ENCODE results near the gene SSC4D. TPM values are rescaled to one million over a fixed set of nuclear protein-coding genes. Genes with fewer than 3 reads are reported as not detected.
"Not testable (repeated sequence)": the region's sequence is repeated elsewhere in the genome, so short reads cannot be mapped to it uniquely, and the experiment has no call there.

Gene SSC4D
- polyA plus RNA-seq (ENCODE audit: insufficient read length in 4 of 4) = 1 to 10 TPM; 3.9 to 6.9 (median 4.4) TPM

GRCh38 chr7:76409537-76409936, at the start of gene SSC4D:
Gene SSC4D (minus strand): TSS chr7:76409697. CDS start chr7:76404439, 5,258 bp downstream.
- DNase-seq (ENCODE audit: low read depth in 4 of 4, low spot score in 2 of 4) = no peak

DNA sequence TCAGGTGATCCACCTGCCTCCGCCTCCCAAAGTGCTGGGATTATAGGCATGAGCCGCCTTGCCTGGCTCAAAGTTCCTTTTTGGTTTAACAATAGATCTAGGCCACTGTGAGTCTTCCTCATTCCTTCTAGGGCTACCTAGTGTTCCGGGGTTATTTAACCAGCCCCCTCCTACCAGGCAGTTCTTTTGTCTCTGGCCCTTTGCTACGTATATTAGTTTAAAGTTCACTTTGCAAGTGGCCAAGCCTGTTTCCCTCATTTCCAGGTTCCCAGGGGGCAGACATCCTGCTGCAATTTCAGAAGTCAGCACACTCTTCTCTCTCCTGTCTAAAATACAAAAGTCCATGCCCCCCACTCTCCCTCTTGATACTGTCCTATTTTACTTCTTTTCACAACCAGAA, 49.0 kb upstream of the SSC4D start:
- not testable (repeated sequence) for DNase-seq (ENCODE audit: low read depth in 4 of 4, low spot score in 2 of 4)

GRCh38 chr7:76457017-76457416, 47.5 kb upstream of the SSC4D start:
- not testable (repeated sequence) for DNase-seq (ENCODE audit: low read depth in 4 of 4, low spot score in 2 of 4)

- DNase-seq (ENCODE audit: low read depth in 4 of 4, low spot score in 2 of 4) = not testable (repeated sequence)
Measured at GRCh38 chr7:76445577-76446008, 36.1 kb upstream of the SSC4D start.

DNA sequence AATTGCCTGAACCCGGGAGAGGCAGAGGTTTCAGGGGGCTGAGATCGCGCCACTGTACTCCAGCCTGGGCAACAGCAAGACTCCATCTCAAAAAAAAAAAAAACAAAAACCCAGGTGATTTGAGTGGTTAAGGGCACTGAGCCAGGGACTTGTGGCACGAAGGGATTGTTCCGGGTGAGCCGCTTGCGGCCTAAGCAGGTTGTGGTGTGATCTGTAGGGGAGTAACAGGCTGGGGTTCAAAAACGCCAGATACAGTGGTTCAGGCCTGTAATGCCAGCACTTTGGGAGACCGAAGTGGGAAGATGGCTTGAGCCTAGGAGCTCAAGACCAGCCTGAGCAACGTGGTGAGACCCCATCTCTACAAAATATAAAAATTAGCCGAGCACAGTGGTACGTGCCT, 34.3 kb upstream of the SSC4D start:
- not testable (repeated sequence) for DNase-seq (ENCODE audit: low read depth in 4 of 4, low spot score in 2 of 4)

DNA sequence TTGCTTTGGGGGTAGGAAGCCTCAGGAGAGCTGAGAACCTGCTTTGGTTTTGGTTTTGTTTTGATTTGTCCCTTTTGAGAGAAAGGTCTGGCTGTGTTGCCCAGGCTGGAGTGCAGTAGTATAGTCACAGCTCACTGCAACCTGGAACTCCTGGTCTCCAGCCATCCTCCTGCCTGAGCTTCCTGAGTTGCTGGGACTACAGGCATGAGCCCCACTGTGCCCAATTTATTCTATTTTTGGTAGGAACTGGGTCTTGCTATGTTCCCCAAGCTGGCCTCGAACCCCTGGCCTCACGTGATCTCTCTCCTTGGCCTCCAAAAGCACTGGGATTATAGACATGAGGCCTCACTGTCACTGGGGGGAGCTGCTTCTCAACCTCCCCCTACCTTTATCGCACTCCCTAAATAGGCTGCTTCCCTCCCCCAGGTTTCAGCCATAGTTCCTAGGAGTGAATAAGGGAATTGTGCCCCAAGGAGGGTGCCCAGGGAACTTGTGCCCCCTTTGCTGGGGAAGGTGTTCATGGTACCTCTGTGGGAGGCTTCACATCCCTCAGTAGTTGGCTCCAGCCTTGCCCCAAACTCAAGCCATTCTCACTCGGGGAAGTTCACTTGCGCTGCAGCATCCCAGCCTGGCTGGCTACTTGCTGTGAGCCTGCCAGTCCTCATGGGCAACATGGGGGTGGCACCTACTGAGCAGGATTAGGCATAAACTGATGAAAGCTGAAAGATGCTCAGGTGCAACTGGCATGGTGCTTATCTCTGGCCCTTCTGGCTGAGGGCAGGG, 33.4 kb upstream of the SSC4D start:
- DNase-seq (ENCODE audit: low read depth in 4 of 4, low spot score in 2 of 4) = not testable (repeated sequence)

GRCh38 chr7:76441792-76442191, 32.3 kb upstream of the SSC4D start:
- not testable (repeated sequence) for DNase-seq (ENCODE audit: low read depth in 4 of 4, low spot score in 2 of 4)

DNA sequence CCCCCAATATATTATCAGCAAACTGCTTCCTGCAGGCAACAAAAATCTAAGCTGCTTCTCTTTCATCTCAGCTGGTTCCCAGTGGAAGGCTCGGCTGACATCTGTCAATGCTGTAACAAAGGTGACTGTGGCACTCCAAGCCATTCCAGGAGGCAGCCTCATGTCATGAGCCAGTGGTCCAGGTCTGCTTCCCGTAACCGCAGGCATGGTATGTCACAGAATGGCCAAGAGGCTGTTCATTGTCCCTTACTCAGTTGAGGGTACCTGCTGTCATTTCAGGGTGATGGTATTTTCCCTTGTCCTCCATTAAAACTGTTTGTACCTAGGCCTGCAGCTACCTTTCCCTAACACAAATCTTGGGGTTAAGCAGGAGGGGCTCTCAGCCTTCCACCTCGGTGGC, 30.9 kb upstream of the SSC4D start:
- not testable (repeated sequence) for DNase-seq (ENCODE audit: low read depth in 4 of 4, low spot score in 2 of 4)

- DNase-seq (ENCODE audit: low read depth in 4 of 4, low spot score in 2 of 4) = not testable (repeated sequence)
Measured at GRCh38 chr7:76439120-76439888, 29.8 kb upstream of the SSC4D start.

- DNase-seq (ENCODE audit: low read depth in 4 of 4, low spot score in 2 of 4) = peak in 1 of 4 donors; percentile 56
Measured at GRCh38 chr7:76437873-76438272, 28.4 kb upstream of the SSC4D start.

DNA sequence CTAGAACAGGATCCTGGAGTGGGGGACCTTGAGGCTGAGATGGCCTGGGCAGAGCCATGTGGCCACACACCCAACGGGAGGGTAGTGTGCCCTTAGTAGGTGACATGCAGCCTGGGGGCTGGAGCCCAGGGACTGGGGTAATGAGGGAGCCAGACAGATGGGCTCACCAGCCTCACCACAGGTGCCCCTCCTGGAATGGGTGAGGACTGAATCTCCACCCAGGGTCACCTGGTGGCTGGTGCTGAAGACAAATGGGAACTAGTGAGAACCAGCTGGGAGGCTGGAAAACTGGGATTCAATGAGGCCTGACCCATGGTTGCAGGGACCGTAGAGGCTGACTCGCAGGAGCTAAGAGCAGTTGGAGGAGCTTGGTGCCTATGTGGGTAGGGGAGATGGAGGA, 21.3 kb upstream of the SSC4D start:
- no peak for DNase-seq (ENCODE audit: low read depth in 4 of 4, low spot score in 2 of 4)

DNA sequence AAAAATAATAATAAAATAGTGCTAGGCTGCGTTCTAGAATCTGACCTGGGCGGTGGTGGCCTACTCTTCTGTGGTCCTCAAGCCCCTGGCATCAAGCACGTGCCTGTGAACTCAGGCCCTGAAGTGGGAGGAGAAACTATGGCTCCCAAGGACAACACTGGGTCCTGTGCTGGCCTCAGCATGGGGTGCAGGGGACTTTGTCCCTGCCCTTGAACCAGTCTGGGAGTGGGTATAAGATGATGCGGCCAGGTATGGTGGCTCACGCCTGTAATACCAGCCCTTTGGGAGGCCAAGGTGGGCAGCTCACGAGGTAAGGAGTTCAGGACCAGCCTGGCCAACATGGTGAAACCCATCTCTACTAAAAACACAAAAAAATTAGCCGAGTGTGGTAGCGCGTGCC, 20.7 kb upstream of the SSC4D start:
- DNase-seq (ENCODE audit: low read depth in 4 of 4, low spot score in 2 of 4) = no peak

GRCh38 chr7:76428868-76429805, 19.6 kb upstream of the SSC4D start:
- DNase-seq (ENCODE audit: low read depth in 4 of 4, low spot score in 2 of 4) = no peak

DNA sequence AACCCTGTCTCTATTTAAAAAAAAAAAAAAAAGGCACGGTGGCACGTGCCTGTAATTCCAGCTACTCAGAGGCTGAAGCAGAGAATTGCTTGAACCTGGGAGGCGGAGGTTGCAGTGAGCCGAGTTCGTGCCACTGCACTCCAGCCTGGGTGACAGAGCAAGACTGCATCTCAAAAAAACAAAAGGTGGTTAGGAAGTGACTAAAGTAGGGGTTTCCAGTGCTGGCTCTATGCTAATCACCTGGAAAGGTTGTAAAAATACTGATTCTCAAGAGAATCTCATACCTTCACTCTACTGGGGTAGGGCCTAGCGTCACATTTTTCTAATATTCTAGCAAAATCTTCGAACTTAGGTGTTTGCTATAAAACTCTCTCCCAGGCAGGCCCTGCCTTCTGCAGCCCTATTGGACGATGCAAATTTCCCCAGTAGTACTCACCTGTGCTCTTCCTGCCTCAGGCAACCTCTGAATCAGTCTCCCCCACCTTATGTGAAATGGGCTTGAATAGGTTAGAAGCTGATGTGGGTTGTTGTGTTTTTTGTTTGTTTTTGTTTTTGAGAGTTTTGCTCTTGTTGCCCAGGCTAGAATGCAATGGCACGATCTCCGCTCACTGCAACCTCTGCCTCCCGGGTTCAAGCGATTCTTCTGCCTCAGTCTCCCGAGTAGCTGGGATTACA, 18.8 kb upstream of the SSC4D start:
- DNase-seq (ENCODE audit: low read depth in 4 of 4, low spot score in 2 of 4) = no peak

GRCh38 chr7:76427635-76428034, 18.1 kb upstream of the SSC4D start:
- no peak for DNase-seq (ENCODE audit: low read depth in 4 of 4, low spot score in 2 of 4)

DNA sequence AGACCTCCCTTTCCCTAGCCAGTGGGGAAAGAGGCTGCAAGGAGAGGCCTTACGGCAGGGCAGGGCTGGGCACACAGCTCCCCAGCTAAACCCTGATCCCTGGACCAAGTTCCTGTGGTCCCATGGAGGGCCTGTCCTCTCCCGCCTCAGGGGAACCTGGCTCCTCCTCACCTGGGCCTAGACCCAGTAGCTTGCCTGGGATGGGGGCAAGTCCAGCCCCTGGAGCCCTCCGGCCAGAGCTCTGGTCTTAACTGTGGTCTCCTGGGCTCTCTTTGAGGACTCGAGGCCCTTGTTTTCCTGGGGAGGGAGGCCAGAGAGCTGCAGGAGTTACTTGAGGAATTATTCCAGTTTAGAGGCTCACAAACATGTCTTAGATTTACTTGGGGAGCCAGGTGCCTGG, 16.7 kb upstream of the SSC4D start:
- DNase-seq (ENCODE audit: low read depth in 4 of 4, low spot score in 2 of 4) = no peak

GRCh38 chr7:76425558-76425957, 16.1 kb upstream of the SSC4D start:
- not testable (repeated sequence) for DNase-seq (ENCODE audit: low read depth in 4 of 4, low spot score in 2 of 4)

GRCh38 chr7:76425156-76425555, 15.7 kb upstream of the SSC4D start:
- DNase-seq (ENCODE audit: low read depth in 4 of 4, low spot score in 2 of 4) = no peak

- DNase-seq (ENCODE audit: low read depth in 4 of 4, low spot score in 2 of 4) = no peak
Measured at GRCh38 chr7:76424413-76425111, 15.1 kb upstream of the SSC4D start, which contains the start of gene ZP3. Gene ZP3 (plus strand): TSS chr7:76424950. CDS start chr7:76424965, 15 bp downstream.
